ENCODE results near the gene MCRIP1. TPM values are rescaled to one million over a fixed set of nuclear protein-coding genes. Genes with fewer than 3 reads are reported as not detected.

Gene MCRIP1
- total RNA-seq, 1 donor from 2014 or later = 64.1 TPM

DNA sequence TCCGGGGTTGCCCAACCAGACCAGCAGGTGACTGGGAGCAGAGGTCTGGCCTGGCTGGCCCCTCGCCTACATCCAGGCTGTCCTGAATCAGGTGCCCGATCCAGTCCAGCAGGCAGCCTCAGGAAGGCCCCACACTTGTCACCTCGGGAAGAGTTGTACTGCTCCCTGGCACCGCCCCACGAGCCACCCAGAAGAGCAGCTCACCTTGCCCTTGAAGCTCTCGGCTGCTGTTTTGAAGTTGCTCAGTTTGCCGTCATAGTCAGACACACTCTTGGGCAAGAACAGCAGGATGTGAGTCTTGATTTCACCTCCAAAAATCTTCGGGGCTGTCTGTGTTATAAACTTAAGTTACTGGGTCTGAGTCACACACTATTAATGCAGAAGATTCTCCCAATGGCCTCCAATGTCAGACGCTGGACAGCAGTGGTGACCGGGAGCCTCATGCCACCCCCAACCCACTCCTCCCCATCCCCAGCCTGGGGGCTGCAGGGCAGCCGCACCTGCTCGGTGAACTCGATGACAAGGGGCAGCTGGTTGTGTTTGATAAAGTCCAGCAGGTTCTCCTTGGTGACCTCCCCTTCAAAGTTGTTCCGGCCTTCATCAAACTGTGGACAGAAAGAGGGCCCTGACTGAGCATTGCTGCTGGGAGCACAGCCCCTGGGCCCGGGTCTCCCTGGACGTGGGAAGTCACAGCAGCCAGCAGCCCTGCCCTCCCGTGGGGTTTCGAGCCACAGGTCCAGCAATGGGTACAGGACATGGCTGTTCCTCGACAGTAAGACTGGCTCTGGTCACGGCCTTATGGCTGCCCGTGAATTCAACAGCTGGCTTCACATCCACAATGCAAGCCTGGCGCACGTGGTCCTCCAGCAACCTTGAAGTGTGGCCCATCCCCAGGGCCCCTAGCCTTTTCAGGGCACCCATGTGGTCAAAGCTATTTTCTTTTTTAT is 13.9 kb upstream of the MCRIP1 start:
- H3K36me3 ChIP-seq = peaks cover 4 to 80% of the 10 kb centered on the region in 2 donors

DNA sequence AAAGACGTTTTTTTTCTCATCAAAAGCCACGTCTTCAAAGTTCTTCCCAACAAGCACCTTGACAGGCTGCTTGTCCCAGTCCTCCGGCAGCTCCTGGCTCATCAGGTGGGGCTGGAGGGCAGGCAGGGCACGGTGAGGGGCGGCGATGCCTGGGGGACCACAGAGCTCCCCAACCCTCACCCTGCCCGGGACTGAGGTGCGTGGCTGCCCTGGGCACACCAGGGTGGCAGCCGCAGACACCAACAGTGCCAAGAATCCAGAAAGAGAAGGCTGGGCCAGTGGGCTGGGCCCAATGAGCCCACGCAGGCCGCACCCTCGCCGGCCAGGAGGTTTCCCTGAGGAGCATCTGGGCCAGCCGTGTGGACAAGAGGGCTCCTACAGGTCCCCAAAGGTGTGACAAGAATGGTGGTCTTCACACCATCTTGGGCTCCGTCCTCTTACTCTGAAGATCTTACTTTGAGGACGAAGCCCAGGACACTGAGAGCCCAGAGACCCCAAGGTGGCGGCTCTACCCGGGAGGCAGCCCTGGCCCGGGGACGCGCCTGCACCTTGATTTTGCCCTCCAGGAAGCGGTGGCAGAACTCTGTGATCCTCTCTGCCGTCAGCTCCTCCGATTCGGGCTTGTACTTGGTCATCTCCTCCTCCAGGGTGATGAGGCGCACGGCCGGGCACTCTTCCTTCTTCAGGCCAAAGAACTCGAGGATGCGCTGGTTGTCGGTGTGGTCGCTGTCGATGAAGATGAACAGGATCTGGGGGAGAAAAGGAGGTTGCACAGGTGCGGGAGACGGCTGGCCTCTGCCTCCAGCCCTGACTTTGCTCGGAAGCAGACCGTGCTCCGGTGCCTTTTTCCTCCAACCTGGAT is 13.0 kb upstream of the MCRIP1 start:
- Histone ChIP-seq H3K36me3 (peaks cover 4 to 71% of the 10 kb centered on the region in 2 donors), H3K4me1 (peaks cover 19% of the 10 kb centered on the region), H3K27me3 (no peaks in the 10 kb centered on the region), H3K4me3 (no peak overlapping the region), H3K9me3 (no peaks in the 10 kb centered on the region), H3K27ac (no peak overlapping the region)
- TF ChIP-seq POLR2AphosphoS5 (IDR thresholded peaks at IDR 0.05; ENCODE audit: insufficient read depth in 1 of 2, low read depth in 1 of 2) (no peak), CTCF (IDR thresholded peaks at IDR 0.05) (no peak), POLR2A (IDR thresholded peaks at IDR 0.05) (no peak)
- no peak for DNase-seq (ENCODE audit: extremely low spot score in 2 of 2)
- intact Hi-C loops (cut with DNase I) = no loop called here

More for the DNA sequence above, 13.9 kb upstream of the MCRIP1 start:
- Histone ChIP-seq H3K27ac (no peak overlapping the region), H3K4me1 (peaks cover 16% of the 10 kb centered on the region), H3K4me3 (no peak overlapping the region), H3K9me3 (no peaks in the 10 kb centered on the region), H3K27me3 (no peaks in the 10 kb centered on the region)
- no peak for TF ChIP-seq POLR2AphosphoS5 (IDR thresholded peaks at IDR 0.05; ENCODE audit: insufficient read depth in 1 of 2, low read depth in 1 of 2)
- no peak for TF ChIP-seq CTCF (IDR thresholded peaks at IDR 0.05)
- no peak for TF ChIP-seq POLR2A (IDR thresholded peaks at IDR 0.05)
- DNase-seq (ENCODE audit: extremely low spot score in 2 of 2) = no peak
- intact Hi-C loops (cut with DNase I) = no loop called here

DNA sequence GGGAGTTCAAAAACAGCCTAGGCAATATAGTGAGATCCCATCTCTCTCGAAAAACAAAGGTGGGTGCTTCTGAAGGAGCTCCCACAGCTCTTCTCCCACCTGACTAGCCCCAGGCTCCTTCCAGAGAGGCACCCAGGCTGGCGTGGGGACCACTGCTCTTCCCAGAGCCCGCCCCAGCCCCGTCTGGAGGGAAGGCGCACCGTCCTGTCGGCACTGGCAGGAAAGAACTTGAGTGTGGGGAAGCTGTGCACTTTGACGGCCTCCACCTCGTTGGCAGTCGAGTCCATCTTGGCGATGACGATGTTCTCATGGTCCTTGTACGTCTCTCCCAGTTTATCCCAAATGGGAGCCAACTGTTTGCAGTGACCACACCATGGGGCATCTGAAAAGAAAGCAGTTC is 12.3 kb upstream of the MCRIP1 start:
- intact Hi-C loops (cut with DNase I) = no loop called here
- Histone ChIP-seq H3K36me3 (peaks cover 4 to 65% of the 10 kb centered on the region in 2 donors), H3K9me3 (no peaks in the 10 kb centered on the region), H3K27ac (no peak overlapping the region), H3K27me3 (no peaks in the 10 kb centered on the region), H3K4me1 (peaks cover 23% of the 10 kb centered on the region), H3K4me3 (no peak overlapping the region)
- no peak for DNase-seq (ENCODE audit: extremely low spot score in 2 of 2)
- no peak for TF ChIP-seq POLR2AphosphoS5 (IDR thresholded peaks at IDR 0.05; ENCODE audit: insufficient read depth in 1 of 2, low read depth in 1 of 2)
- no peak for TF ChIP-seq CTCF (IDR thresholded peaks at IDR 0.05)
- no peak for TF ChIP-seq POLR2A (IDR thresholded peaks at IDR 0.05)

- no peak overlapping the region for H3K4me3 ChIP-seq
- H3K27ac ChIP-seq = no peak overlapping the region
- no peaks in the 10 kb centered on the region for H3K9me3 ChIP-seq
- H3K4me1 ChIP-seq = peaks cover 27% of the 10 kb centered on the region
- H3K27me3 ChIP-seq = no peaks in the 10 kb centered on the region
- peaks cover 4 to 60% of the 10 kb centered on the region in 2 donors for H3K36me3 ChIP-seq
- DNase-seq (ENCODE audit: extremely low spot score in 2 of 2) = no peak
- TF ChIP-seq POLR2AphosphoS5 (IDR thresholded peaks at IDR 0.05; ENCODE audit: insufficient read depth in 1 of 2, low read depth in 1 of 2) = no peak
- intact Hi-C loops (cut with DNase I) = no loop called here
These were observed 11.8 kb upstream of the MCRIP1 start for GRCh38 chr17:81844887-81845286.

GRCh38 chr17:81844327-81844851 is 11.3 kb upstream of the MCRIP1 start:
- Histone ChIP-seq H3K27ac (no peak overlapping the region), H3K9me3 (no peaks in the 10 kb centered on the region), H3K4me3 (no peak overlapping the region), H3K36me3 (peaks cover 4 to 57% of the 10 kb centered on the region in 2 donors), H3K4me1 (peaks cover 32% of the 10 kb centered on the region), H3K27me3 (no peaks in the 10 kb centered on the region)
- TF ChIP-seq POLR2A (IDR thresholded peaks at IDR 0.05) = no peak
- TF ChIP-seq CTCF (IDR thresholded peaks at IDR 0.05) = no peak
- no peak for TF ChIP-seq POLR2AphosphoS5 (IDR thresholded peaks at IDR 0.05; ENCODE audit: insufficient read depth in 1 of 2, low read depth in 1 of 2)
- DNase-seq (ENCODE audit: extremely low spot score in 2 of 2) = no peak
- intact Hi-C loops (cut with DNase I) = no loop called here

All from vagina (tissue), 2 donors.